KMS-11 (cell line): ENCODE measurements around the gene APOE.
"Not testable (repeated sequence)": the region's sequence is repeated elsewhere in the genome, so short reads cannot be mapped to it uniquely, and the experiment has no call there.

Experiments
- H2AFZ ChIP-seq: fragments of 200-600 bp; sonication (generic); 2 replicates; pipeline ENCODE4 v1.6.1; 2016; ENCODE audit warnings: antibody characterized with exemption, mixed run types, low read depth
- H3K27ac ChIP-seq: fragments of 200-600 bp; sonication (generic); 2 replicates; pipeline ENCODE4 v1.6.1; 2016; ENCODE audit warnings: mild to moderate bottlenecking, mixed run types
- H3K27me3 ChIP-seq: fragments of 200-600 bp; sonication (generic); 2 replicates; pipeline ENCODE4 v1.6.1; 2017; ENCODE audit warnings: mild to moderate bottlenecking, low read depth, mixed run types, moderate library complexity; ENCODE audit not compliant: insufficient read depth
- H3K36me3 ChIP-seq: fragments of 200-600 bp; sonication (generic); 2 replicates; pipeline ENCODE4 v1.6.1; 2017; ENCODE audit warnings: mild to moderate bottlenecking, mixed run types; ENCODE audit not compliant: insufficient read depth
- H3K4me1 ChIP-seq: fragments of 200-600 bp; sonication (generic); 2 replicates; pipeline ENCODE4 v1.6.1; 2016; ENCODE audit warnings: mild to moderate bottlenecking, low read depth, mixed run types; ENCODE audit not compliant: poor library complexity, severe bottlenecking
- H3K4me2 ChIP-seq: fragments of 200-600 bp; sonication (generic); 2 replicates; pipeline ENCODE4 v1.7.0; 2016; ENCODE audit warnings: mild to moderate bottlenecking, mixed run types
- H3K4me3 ChIP-seq: fragments of 200-600 bp; sonication (generic); IDR thresholded peaks from 2 replicates; pipeline ENCODE4 v1.6.1; 2017; ENCODE audit warnings: low read depth, low read length, mixed read lengths; ENCODE audit not compliant: insufficient read depth
- H3K79me2 ChIP-seq: fragments of 200-600 bp; sonication (generic); 2 replicates; pipeline ENCODE4 v1.6.1; 2016; ENCODE audit warnings: low read depth, mixed run types; ENCODE audit not compliant: insufficient read depth
- H3K9ac ChIP-seq: fragments of 200-600 bp; sonication (generic); 2 replicates; pipeline ENCODE4 v1.6.1; 2016; ENCODE audit warnings: mild to moderate bottlenecking, mixed run types
- H4K20me1 ChIP-seq: fragments of 200-600 bp; sonication (generic); 2 replicates; pipeline ENCODE4 v1.6.1; 2016; ENCODE audit warnings: mild to moderate bottlenecking, mixed run types; ENCODE audit not compliant: insufficient read depth
- TF ChIP-seq, protein P1 (sequence below): fragments of 200-600 bp; sonication (generic); conservative IDR thresholded peaks from 2 replicates; pipeline ENCODE4 v1.6.1; 2017; ENCODE audit warnings: low read depth, mild to moderate bottlenecking, antibody characterized with exemption, low read length, moderate library complexity, mixed read lengths

The APOE gene

DNA sequence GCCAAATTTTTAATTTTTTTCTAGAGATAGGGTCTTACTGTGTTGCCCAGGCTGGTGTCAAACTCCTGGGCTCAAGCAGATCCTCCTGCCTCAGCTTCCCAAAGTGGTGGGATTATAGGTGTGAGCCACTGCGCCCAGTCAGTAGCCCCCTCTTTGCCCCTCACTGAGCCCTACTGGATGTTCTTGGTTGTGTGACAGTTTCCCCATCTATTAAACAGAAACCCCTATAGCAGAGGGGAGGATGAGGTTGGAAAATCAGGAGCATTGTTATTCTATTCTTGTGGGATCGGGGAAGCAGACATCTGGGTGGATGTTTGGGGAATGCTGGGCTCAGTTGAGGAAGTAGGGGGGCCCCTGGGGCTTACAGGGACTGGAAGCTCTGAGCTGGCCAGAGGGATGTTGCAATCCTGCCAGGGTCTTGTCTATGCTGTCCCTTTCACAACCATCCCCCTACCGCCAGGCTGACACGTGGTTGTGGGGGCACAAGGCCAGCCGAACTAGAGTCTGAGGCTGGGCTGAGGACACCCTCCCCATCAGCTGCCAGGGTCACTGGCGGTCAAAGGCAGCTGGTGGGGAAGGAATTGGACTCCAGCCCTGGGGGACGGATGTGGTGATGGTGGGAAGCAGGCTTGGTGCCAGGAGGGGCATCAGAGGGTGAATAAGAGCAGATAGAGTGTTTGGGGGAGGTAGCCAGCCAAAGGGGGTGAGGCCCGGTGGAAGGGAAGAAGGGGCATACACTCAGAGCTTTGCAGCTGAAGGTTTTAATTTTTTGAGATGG, 19.7 kb downstream of the APOE start:
- H3K27me3 ChIP-seq = peaks cover 6% of the 10 kb centered on the region; the same call in 1 of the 2 replicates
- TF ChIP-seq, protein P1, sequence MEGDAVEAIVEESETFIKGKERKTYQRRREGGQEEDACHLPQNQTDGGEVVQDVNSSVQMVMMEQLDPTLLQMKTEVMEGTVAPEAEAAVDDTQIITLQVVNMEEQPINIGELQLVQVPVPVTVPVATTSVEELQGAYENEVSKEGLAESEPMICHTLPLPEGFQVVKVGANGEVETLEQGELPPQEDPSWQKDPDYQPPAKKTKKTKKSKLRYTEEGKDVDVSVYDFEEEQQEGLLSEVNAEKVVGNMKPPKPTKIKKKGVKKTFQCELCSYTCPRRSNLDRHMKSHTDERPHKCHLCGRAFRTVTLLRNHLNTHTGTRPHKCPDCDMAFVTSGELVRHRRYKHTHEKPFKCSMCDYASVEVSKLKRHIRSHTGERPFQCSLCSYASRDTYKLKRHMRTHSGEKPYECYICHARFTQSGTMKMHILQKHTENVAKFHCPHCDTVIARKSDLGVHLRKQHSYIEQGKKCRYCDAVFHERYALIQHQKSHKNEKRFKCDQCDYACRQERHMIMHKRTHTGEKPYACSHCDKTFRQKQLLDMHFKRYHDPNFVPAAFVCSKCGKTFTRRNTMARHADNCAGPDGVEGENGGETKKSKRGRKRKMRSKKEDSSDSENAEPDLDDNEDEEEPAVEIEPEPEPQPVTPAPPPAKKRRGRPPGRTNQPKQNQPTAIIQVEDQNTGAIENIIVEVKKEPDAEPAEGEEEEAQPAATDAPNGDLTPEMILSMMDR = no peak
- no peaks in the 10 kb centered on the region for H3K79me2 ChIP-seq
- H3K4me3 ChIP-seq = no peak overlapping the region
- no peak overlapping the region for H2AFZ ChIP-seq
- no peaks in the 10 kb centered on the region for H3K36me3 ChIP-seq
- H3K4me2 ChIP-seq = no peak overlapping the region
- H3K27ac ChIP-seq = no peak overlapping the region
- H4K20me1 ChIP-seq = no peaks in the 10 kb centered on the region
- H3K4me1 ChIP-seq = no peaks in the 10 kb centered on the region
- no peak overlapping the region for H3K9ac ChIP-seq

DNA sequence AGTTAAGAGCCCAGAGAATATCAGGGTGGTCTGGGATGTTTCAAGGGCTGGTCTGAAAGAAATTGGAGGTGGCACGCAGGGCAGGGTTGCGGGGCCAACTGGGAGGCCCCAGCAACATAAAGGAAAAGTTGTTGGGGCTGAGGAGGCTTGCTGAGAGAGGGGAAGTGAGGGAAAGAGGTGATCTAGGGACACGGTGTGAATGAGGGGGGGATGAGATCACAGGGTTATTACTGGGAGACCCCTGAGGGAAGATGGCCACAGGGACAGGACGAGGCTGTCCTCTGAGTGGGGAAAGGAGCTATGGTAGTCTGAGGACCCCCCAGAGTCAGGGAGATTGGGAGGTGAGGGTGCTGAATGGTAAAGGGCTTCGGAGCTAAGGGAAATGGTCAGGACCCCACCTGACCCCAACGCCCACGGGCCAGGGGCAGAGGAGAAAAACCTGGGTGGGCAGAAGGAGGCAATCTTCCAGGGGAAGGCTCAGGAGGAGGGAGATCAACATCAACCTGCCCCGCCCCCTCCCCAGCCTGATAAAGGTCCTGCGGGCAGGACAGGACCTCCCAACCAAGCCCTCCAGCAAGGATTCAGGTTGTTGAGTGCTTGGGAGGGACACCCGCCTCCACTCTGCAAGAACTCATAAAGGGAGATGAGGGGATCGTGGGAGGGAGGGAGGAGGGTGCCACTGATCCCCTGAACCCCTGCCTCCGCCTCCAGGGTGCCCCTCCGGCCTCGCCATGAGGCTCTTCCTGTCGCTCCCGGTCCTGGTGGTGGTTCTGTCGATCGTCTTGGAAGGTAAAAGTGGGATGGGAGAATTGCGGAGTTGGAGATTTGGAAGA, 20.9 kb downstream of the APOE start:
- H3K4me3 ChIP-seq, H3K4me1 ChIP-seq, H3K36me3 ChIP-seq, H3K79me2 ChIP-seq, H3K27me3 ChIP-seq, H3K9ac ChIP-seq, H4K20me1 ChIP-seq, H3K27ac ChIP-seq: not testable (repeated sequence)
- Histone ChIP-seq H2AFZ (peak overlapping the region; percentile 45), H3K4me2 (peak overlapping the region; percentile 20; the same call in 1 of the 2 replicates)

DNA sequence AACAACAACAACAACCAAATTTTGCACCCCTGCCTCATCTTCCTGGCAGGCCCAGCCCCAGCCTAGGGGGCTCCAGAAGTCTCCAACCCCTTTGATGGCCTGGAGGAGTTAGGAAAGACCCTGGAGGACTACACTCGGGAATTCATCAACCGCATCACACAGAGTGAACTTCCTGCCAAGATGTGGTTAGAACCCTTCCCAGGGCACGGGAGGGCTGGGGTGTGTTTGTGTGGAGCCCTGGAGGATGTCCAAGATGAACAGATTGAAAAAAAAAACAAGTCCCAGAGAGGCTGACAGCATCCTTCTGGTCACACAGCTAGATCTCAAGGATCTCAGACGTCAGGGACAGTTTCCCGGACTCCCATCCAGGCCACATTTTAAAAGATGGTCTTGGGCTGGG, 22.1 kb downstream of the APOE start:
- no peak overlapping the region for H3K9ac ChIP-seq
- H3K4me1 ChIP-seq = no peaks in the 10 kb centered on the region
- H2AFZ ChIP-seq = peak overlapping the region; percentile 45; the same call in 1 of the 2 replicates
- H3K27ac ChIP-seq = no peak overlapping the region
- no peak overlapping the region for H3K4me2 ChIP-seq
- H3K27me3 ChIP-seq = peaks cover 6% of the 10 kb centered on the region; the same call in 1 of the 2 replicates
- no peaks in the 10 kb centered on the region for H4K20me1 ChIP-seq
- H3K36me3 ChIP-seq = no peaks in the 10 kb centered on the region
- no peak overlapping the region for H3K4me3 ChIP-seq
- H3K79me2 ChIP-seq = no peaks in the 10 kb centered on the region
- TF ChIP-seq, protein P1 = no peak

DNA sequence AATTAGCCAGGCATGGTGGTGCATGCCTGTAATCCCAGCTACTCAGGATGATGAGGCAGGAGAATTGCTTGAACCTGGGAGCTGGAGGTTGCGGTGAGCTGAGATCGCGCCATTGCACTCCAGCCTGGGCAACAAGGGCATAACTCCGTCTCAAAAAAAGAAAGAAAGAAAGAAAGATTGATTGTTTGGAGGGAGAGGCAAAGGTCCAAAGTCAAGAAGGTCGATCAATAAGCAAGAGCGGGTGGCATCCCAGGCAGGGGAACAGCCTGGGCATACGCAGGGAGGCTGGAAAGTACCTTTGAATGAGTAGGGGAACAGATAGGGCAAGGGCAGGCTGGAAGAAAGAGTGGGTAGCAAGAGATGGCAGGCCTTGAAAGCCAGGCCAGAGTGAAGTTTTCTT, 24.5 kb downstream of the APOE start:
- TF ChIP-seq, protein P1 = no peak
- H3K79me2 ChIP-seq = no peaks in the 10 kb centered on the region
- H2AFZ ChIP-seq = no peak overlapping the region
- no peak overlapping the region for H3K9ac ChIP-seq
- no peaks in the 10 kb centered on the region for H3K36me3 ChIP-seq
- no peak overlapping the region for H3K4me2 ChIP-seq
- H3K27me3 ChIP-seq = no peaks in the 10 kb centered on the region; the same call in 1 of the 2 replicates
- H3K27ac ChIP-seq = no peak overlapping the region
- H4K20me1 ChIP-seq = no peaks in the 10 kb centered on the region
- H3K4me1 ChIP-seq = no peaks in the 10 kb centered on the region
- H3K4me3 ChIP-seq = no peak overlapping the region
